ENCODE results near the gene CAMTA1. TPM values are rescaled to one million over a fixed set of nuclear protein-coding genes. Genes with fewer than 3 reads are reported as not detected.

Gene CAMTA1
- total RNA-seq, 1 experiment from 2014 or later = 85.2 TPM

DNA sequence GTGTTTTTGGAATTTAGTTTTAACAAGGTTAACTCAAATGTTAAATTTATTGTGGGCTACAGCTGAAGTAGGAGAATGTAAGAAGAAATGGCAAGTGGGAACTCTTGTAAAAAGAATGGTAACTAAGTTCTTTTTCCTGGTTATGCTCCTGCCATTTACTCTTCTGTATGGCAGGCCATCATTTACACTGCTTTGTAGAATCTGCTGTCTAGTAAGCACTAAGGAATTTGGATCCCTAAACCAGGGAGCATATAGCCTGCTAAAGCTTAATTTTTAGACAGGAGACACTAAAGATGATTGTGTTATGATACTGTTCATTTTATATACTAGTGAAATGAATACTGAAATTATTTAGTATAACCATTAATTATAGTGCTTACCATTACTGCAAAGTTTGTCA, 85.3 kb downstream of the CAMTA1 start:
- no TSS peak for BruUV-seq (replicated peaks)
- Histone ChIP-seq H3K27me3 (replicated peaks; ENCODE audit: insufficient read depth, low read depth, low read length, poor library complexity) (no peaks in the 10 kb centered on the region), H3K36me3 (ENCODE audit: insufficient read depth, low read length, poor library complexity, severe bottlenecking) (no peaks in the 10 kb centered on the region), H3K4me1 (ENCODE audit: insufficient read depth, low read length, poor library complexity, severe bottlenecking) (peaks cover 13% of the 10 kb centered on the region), H3K27ac (ENCODE audit: low read depth, low read length, poor library complexity, severe bottlenecking) (no peak overlapping the region), H3K9me3 (ENCODE audit: low read depth, low read length, poor library complexity, severe bottlenecking) (no peaks in the 10 kb centered on the region), H3K4me3 (ENCODE audit: low read depth, low read length, poor library complexity, severe bottlenecking) (no peak overlapping the region)
- no peak for DNase-seq (ENCODE audit: low spot score)
- ChIA-PET CTCF (no interaction called here), POLR2A (ENCODE audit: low non-redundant PET) (no interaction called here)
- intact Hi-C loops (cut with micrococcal nuclease; ENCODE audit: unreplicated experiment) = no loop called here
- no peak for TF ChIP-seq CTCF (conservative IDR thresholded peaks at IDR 0.05; ENCODE audit: low read depth, low read length)
- no peak for TF ChIP-seq EZH2 (IDR thresholded peaks at IDR 0.05; ENCODE audit: borderline replicate concordance, low read depth, low read length, poor library complexity, severe bottlenecking)

- intact Hi-C loops (cut with micrococcal nuclease; ENCODE audit: unreplicated experiment) = no loop called here
- Histone ChIP-seq H3K27me3 (replicated peaks; ENCODE audit: insufficient read depth, low read depth, low read length, poor library complexity) (no peaks in the 10 kb centered on the region), H3K9me3 (ENCODE audit: low read depth, low read length, poor library complexity, severe bottlenecking) (no peaks in the 10 kb centered on the region), H3K4me1 (ENCODE audit: insufficient read depth, low read length, poor library complexity, severe bottlenecking) (peaks cover 13% of the 10 kb centered on the region), H3K27ac (ENCODE audit: low read depth, low read length, poor library complexity, severe bottlenecking) (no peak overlapping the region), H3K36me3 (ENCODE audit: insufficient read depth, low read length, poor library complexity, severe bottlenecking) (no peaks in the 10 kb centered on the region), H3K4me3 (ENCODE audit: low read depth, low read length, poor library complexity, severe bottlenecking) (no peak overlapping the region)
- no TSS peak for BruUV-seq (replicated peaks)
- no peak for DNase-seq (ENCODE audit: low spot score)
- CTCF ChIA-PET = no interaction called here
- no peak for TF ChIP-seq CTCF (conservative IDR thresholded peaks at IDR 0.05; ENCODE audit: low read depth, low read length)
- no peak for TF ChIP-seq EZH2 (IDR thresholded peaks at IDR 0.05; ENCODE audit: borderline replicate concordance, low read depth, low read length, poor library complexity, severe bottlenecking)
- POLR2A ChIA-PET (ENCODE audit: low non-redundant PET) = no interaction called here
Observed at GRCh38 chr1:6871300-6871972, 86.2 kb downstream of the CAMTA1 start.

- intact Hi-C loops (cut with micrococcal nuclease; ENCODE audit: unreplicated experiment) = no loop called here
- no TSS peak for BruUV-seq (replicated peaks)
- H3K9me3 ChIP-seq (ENCODE audit: low read depth, low read length, poor library complexity, severe bottlenecking) = no peaks in the 10 kb centered on the region
- DNase-seq (ENCODE audit: low spot score) = no peak
- ChIA-PET CTCF (no interaction called here), POLR2A (ENCODE audit: low non-redundant PET) (no interaction called here)
- H3K27ac ChIP-seq (ENCODE audit: low read depth, low read length, poor library complexity, severe bottlenecking) = no peak overlapping the region
- TF ChIP-seq CTCF (conservative IDR thresholded peaks at IDR 0.05; ENCODE audit: low read depth, low read length) = no peak
- TF ChIP-seq EZH2 (IDR thresholded peaks at IDR 0.05; ENCODE audit: borderline replicate concordance, low read depth, low read length, poor library complexity, severe bottlenecking) = no peak
- H3K27me3 ChIP-seq (replicated peaks; ENCODE audit: insufficient read depth, low read depth, low read length, poor library complexity) = no peaks in the 10 kb centered on the region
- H3K36me3 ChIP-seq (ENCODE audit: insufficient read depth, low read length, poor library complexity, severe bottlenecking) = no peaks in the 10 kb centered on the region
- H3K4me3 ChIP-seq (ENCODE audit: low read depth, low read length, poor library complexity, severe bottlenecking) = no peak overlapping the region
- H3K4me1 ChIP-seq (ENCODE audit: insufficient read depth, low read length, poor library complexity, severe bottlenecking) = peaks cover 9% of the 10 kb centered on the region
Observed at GRCh38 chr1:6872573-6873261, 87.5 kb downstream of the CAMTA1 start.

Data from A673 (cell line).